HG03439 (cell line): ENCODE data around the gene NFIC.
A peak's percentile ranks its signal among the peaks of the same experiment; 100 is the strongest.

Experiments
- ATAC-seq: cut with Tn5 transposase; IDR thresholded peaks from one replicate; pipeline ENCODE4 v1.9.1; 2021; ENCODE audit warnings: mild to moderate bottlenecking, moderate library complexity; ENCODE audit not compliant: unreplicated experiment

The NFIC gene

GRCh38 chr19:3358689-3359014 is 7.7 kb upstream of the NFIC start:
- ATAC-seq: no peak

GRCh38 chr19:3359015-3359918 is 7.1 kb upstream of the NFIC start:
- ATAC-seq: peak; percentile 46

- ATAC-seq: peak; percentile 14
Measured at GRCh38 chr19:3359919-3360420, 6.4 kb upstream of the NFIC start.

- no peak for ATAC-seq
Measured at GRCh38 chr19:3360421-3361383, 5.7 kb upstream of the NFIC start.

GRCh38 chr19:3361384-3362216 is 4.8 kb upstream of the NFIC start:
- ATAC-seq: no peak

- no peak for ATAC-seq
Measured at GRCh38 chr19:3362217-3362906, 4.0 kb upstream of the NFIC start.

GRCh38 chr19:3363841-3364500 is 2.4 kb upstream of the NFIC start:
- no peak for ATAC-seq

- ATAC-seq: no peak
Measured at GRCh38 chr19:3364501-3364858, 1.9 kb upstream of the NFIC start.

- no peak for ATAC-seq
Measured at GRCh38 chr19:3365093-3365835, 1.1 kb upstream of the NFIC start.

- ATAC-seq: no peak
Measured at GRCh38 chr19:3366753-3367627, 607 bp downstream of the NFIC start.

- ATAC-seq: no peak
Measured at GRCh38 chr19:3367628-3368440, 1.5 kb downstream of the NFIC start.

- no peak for ATAC-seq
Measured at GRCh38 chr19:3368441-3368795, 2.0 kb downstream of the NFIC start.

- ATAC-seq: no peak
Measured at GRCh38 chr19:3368848-3369336, 2.5 kb downstream of the NFIC start.

- no peak for ATAC-seq
Measured at GRCh38 chr19:3369337-3370213, 3.2 kb downstream of the NFIC start.

- no peak for ATAC-seq
Measured at GRCh38 chr19:3370214-3370720, 3.9 kb downstream of the NFIC start.
